SK-N-SH (cell line): ENCODE measurements around the gene FSIP1. TPM values are rescaled to one million over a fixed set of nuclear protein-coding genes. Genes with fewer than 3 reads are reported as not detected.
A peak's percentile ranks its signal among the peaks of the same experiment; 100 is the strongest.

Experiments
- CTCF ChIA-PET: fragments of 300-600, 350-600 bp; formaldehyde crosslinking; extraction: SDS; loops from one replicate; lab custom pipeline; 2021; lab: Yijun Ruan, JAX
- POLR2A ChIA-PET: fragments of 350-600 bp; sonication (Branson Sonifier 250); formaldehyde crosslinking; extraction: SDS; loops from one replicate; lab custom pipeline; 2020; ENCODE audit warnings: antibody characterized with exemption, inconsistent platforms; lab: Yijun Ruan, JAX
- DNase-seq: peaks from one replicate; pipeline ENCODE4 v3.0.0; 2012
- H2AFZ ChIP-seq: fragments of 200-600 bp; sonication (generic); 2 replicates; pipeline ENCODE4 v1.8.1; 2016; ENCODE audit warnings: antibody characterized with exemption, mild to moderate bottlenecking, low read depth
- H3F3A ChIP-seq: fragments of 200-600 bp; sonication (generic); replicated peaks from 2 replicates; pipeline ENCODE3; 2016; ENCODE audit warnings: antibody characterized with exemption, mild to moderate bottlenecking; ENCODE audit not compliant: insufficient read depth
- H3K27ac ChIP-seq, 2 experiments: fragments of 200-500 bp in 1 of 2; fragments of 200-600 bp in 1 of 2; sonication (Bioruptor generic) in 1 of 2; sonication (generic), shearing (Covaris generic) in 1 of 2; 2 replicates each; pipeline versions ENCODE4 v1.5.1 to v1.6.1; 2014 to 2016; ENCODE audit warnings: low read depth in 2 of 2, inconsistent platforms in 1 of 2, low read length in 1 of 2, mild to moderate bottlenecking in 1 of 2, mixed read lengths in 1 of 2
- H3K27me3 ChIP-seq: fragments of 200-600 bp; sonication (generic), shearing (Covaris generic); 2 replicates; pipeline ENCODE4 v1.6.1; 2016; ENCODE audit warnings: mixed run types; ENCODE audit not compliant: insufficient read depth
- H3K36me3 ChIP-seq, 2 experiments: fragments of 200-500 bp in 1 of 2; fragments of 200-600 bp in 1 of 2; sonication (Bioruptor generic) in 1 of 2; sonication (generic) in 1 of 2; replicated peaks in 1 of 2; 2 replicates each; pipeline versions ENCODE3 to v1.5.1; 2014 to 2016; ENCODE audit warnings: low read length in 1 of 2, mild to moderate bottlenecking in 1 of 2; ENCODE audit not compliant: insufficient read depth in 2 of 2, control insufficient read depth in 1 of 2
- H3K4me1 ChIP-seq, 2 experiments: fragments of 200-500 bp in 1 of 2; fragments of 200-600 bp in 1 of 2; sonication (Bioruptor generic) in 1 of 2; sonication (generic), shearing (Covaris generic) in 1 of 2; 2 replicates each; pipeline versions ENCODE4 v1.5.1 to v1.6.1; 2014 to 2016; ENCODE audit warnings: low read depth in 1 of 2, low read length in 1 of 2, mixed run types in 1 of 2; ENCODE audit not compliant: insufficient read depth in 2 of 2, control insufficient read depth in 1 of 2
- H3K4me2 ChIP-seq: fragments of 200-600 bp; sonication (generic), shearing (Covaris generic); 2 replicates; pipeline ENCODE4 v1.6.1; 2017; ENCODE audit warnings: mixed run types
- H3K4me3 ChIP-seq, 2 experiments: fragments of 200-500 bp in 1 of 2; fragments of 200-600 bp in 1 of 2; sonication (Bioruptor generic) in 1 of 2; sonication (generic), shearing (Covaris generic) in 1 of 2; 2 replicates each; pipeline versions ENCODE4 v1.5.1 to v1.8.1; 2014 to 2016; ENCODE audit warnings: low read depth in 2 of 2, inconsistent platforms in 1 of 2, low read length in 1 of 2, mild to moderate bottlenecking in 1 of 2, mixed read lengths in 1 of 2, moderate library complexity in 1 of 2
- H3K79me2 ChIP-seq: fragments of 200-600 bp; sonication (generic); 2 replicates; pipeline ENCODE4 v1.8.1; 2017; ENCODE audit warnings: mild to moderate bottlenecking; ENCODE audit not compliant: insufficient read depth
- H3K9ac ChIP-seq: fragments of 200-600 bp; sonication (generic); 2 replicates; pipeline ENCODE4 v1.6.1; 2017; ENCODE audit warnings: mixed run types
- H3K9me2 ChIP-seq: fragments of 200-600 bp; sonication (generic); 2 replicates; pipeline ENCODE4 v1.6.1; 2017; ENCODE audit warnings: mixed run types
- H3K9me3 ChIP-seq: fragments of 200-600 bp; sonication (generic); 2 replicates; pipeline ENCODE4 v1.6.1; 2017; ENCODE audit warnings: mixed run types, mild to moderate bottlenecking, moderate library complexity
- H4K20me1 ChIP-seq: fragments of 200-600 bp; sonication (generic); 2 replicates; pipeline ENCODE4 v1.6.1; 2017; ENCODE audit warnings: mild to moderate bottlenecking, mixed run types; ENCODE audit not compliant: insufficient read depth
- EP300 ChIP-seq, 2 experiments: IDR thresholded peaks; 2 replicates each; pipeline versions ENCODE4 v1.4.0 to v1.6.1; 2012; ENCODE audit warnings: borderline replicate concordance in 1 of 2, low read depth in 1 of 2, low read length in 1 of 2
- FOSL2 ChIP-seq: IDR thresholded peaks from 2 replicates; pipeline ENCODE4 v1.4.0; 2012; ENCODE audit warnings: low read depth, mild to moderate bottlenecking, moderate library complexity, borderline replicate concordance
- FOXM1 ChIP-seq: IDR thresholded peaks from 2 replicates; pipeline ENCODE4 v1.4.0; 2012; ENCODE audit warnings: low read depth, mild to moderate bottlenecking
- NFIC ChIP-seq: IDR thresholded peaks from 2 replicates; pipeline ENCODE4 v1.4.0; 2012; ENCODE audit warnings: borderline replicate concordance
- NRF1 ChIP-seq: IDR thresholded peaks from 2 replicates; pipeline ENCODE4 v1.6.1; 2012; ENCODE audit warnings: low read depth, mild to moderate bottlenecking, low read length
- PBX3 ChIP-seq: IDR thresholded peaks from 2 replicates; pipeline ENCODE4; 2012
- POLR2AphosphoS5 ChIP-seq: IDR thresholded peaks from 2 replicates; pipeline ENCODE4 v1.6.1; 2012; ENCODE audit warnings: low read depth, low read length
- RFX5 ChIP-seq: IDR thresholded peaks from 2 replicates; pipeline ENCODE4 v1.6.1; 2012; ENCODE audit warnings: mild to moderate bottlenecking, improper control_type of control experiment, low read length
- RXRA ChIP-seq: IDR thresholded peaks from 2 replicates; pipeline ENCODE4 v1.4.0; 2012; ENCODE audit warnings: low read depth, mild to moderate bottlenecking, borderline replicate concordance
- TCF12 ChIP-seq: IDR thresholded peaks from 2 replicates; pipeline ENCODE4 v1.4.0; 2012
- TEAD4 ChIP-seq: IDR thresholded peaks from 2 replicates; pipeline ENCODE4 v1.4.0; 2012; ENCODE audit warnings: mild to moderate bottlenecking, borderline replicate concordance; ENCODE audit not compliant: insufficient read depth
- YY1 ChIP-seq: IDR thresholded peaks from 2 replicates; pipeline ENCODE4 v1.4.0; 2012; ENCODE audit warnings: low read depth, mild to moderate bottlenecking
- ZBTB33 ChIP-seq: IDR thresholded peaks from 2 replicates; pipeline ENCODE4 v1.4.0; 2012; ENCODE audit warnings: low read depth, borderline replicate concordance
- WGBS: methylation state at CpG from one replicate; pipeline ENCODE4 v1.1.6; 2017; ENCODE audit warnings: low lambda C conversion rate; 5-methylcytosine and 5-hydroxymethylcytosine counted together
- polyA plus RNA-seq, 3 experiments: library from polyadenylated mRNA; depleted of rRNA; stranded (reverse); fragments of >200 nt; gene quantifications; 2 replicates each; pipeline ENCODE4 v1.2.3, GENCODE V29; 2012
- TF ChIP-seq, protein P1 (sequence below): fragments of 150-350 bp; IDR thresholded peaks from 2 replicates; pipeline ENCODE4 v1.6.1; 2016; ENCODE audit warnings: mild to moderate bottlenecking, low read depth, low read length
- TF ChIP-seq, protein P2 (sequence below): fragments of 150-350 bp; IDR thresholded peaks from 2 replicates; pipeline ENCODE4 v1.6.1; 2017; ENCODE audit warnings: antibody characterized with exemption, low read length, low read depth, borderline replicate concordance
- TF ChIP-seq, protein P3 (sequence below): IDR thresholded peaks from 2 replicates; pipeline ENCODE4 v1.4.0; 2012; ENCODE audit warnings: low read depth

The FSIP1 gene
- polyA plus RNA-seq, 1 of the 3 experiments (the other 2 are of a cell fraction), result 0.43 TPM

DNA sequence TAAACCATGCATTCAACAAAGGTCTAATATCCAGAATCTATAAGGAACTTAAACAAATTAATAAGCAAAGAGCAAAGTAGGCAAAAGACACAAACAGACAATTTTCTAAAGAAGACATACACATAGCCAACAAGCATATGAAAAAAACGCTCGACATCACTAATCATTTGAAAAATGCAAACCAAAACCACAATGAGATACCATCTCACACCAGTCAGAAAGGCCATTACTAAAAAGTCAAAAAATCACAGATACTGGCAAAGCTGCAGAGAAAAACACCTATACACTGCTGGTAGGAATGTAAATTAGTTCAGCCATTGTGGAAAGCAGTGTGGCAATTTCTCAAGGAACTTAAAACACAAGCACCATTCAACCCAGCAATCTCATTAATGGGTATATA lies 53.8 kb downstream of the FSIP1 start (continued):
- TF ChIP-seq, protein P1, sequence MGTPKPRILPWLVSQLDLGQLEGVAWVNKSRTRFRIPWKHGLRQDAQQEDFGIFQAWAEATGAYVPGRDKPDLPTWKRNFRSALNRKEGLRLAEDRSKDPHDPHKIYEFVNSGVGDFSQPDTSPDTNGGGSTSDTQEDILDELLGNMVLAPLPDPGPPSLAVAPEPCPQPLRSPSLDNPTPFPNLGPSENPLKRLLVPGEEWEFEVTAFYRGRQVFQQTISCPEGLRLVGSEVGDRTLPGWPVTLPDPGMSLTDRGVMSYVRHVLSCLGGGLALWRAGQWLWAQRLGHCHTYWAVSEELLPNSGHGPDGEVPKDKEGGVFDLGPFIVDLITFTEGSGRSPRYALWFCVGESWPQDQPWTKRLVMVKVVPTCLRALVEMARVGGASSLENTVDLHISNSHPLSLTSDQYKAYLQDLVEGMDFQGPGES, result no peak
- TF ChIP-seq, protein P2, sequence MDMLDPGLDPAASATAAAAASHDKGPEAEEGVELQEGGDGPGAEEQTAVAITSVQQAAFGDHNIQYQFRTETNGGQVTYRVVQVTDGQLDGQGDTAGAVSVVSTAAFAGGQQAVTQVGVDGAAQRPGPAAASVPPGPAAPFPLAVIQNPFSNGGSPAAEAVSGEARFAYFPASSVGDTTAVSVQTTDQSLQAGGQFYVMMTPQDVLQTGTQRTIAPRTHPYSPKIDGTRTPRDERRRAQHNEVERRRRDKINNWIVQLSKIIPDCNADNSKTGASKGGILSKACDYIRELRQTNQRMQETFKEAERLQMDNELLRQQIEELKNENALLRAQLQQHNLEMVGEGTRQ, result no peak
- no peak for TF ChIP-seq POLR2AphosphoS5

DNA sequence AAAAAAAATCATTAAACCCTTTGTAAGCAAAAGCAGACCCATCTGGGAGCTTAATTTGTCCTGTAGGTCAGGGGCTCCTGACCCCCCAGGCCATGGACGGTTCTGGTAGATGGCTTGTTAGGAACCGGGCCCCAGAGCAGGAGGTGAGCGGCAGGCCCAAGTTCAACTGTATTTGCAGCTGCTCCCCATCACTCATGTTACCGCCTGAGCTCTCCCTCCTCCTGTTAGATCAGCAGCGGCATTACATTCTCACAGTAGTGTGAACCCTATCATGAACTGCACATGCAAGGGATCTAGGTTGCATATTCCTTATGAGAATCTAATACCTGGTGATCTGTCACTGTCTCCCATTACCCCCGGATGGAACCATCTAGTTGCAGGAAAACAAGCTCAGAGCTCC lies 60.7 kb downstream of the FSIP1 start:
- Histone ChIP-seq H4K20me1 (no peaks in the 10 kb centered on the region), H3K4me1 (peaks cover 13% of the 10 kb centered on the region in 2 experiments), H3K4me3 (no peak overlapping the region), H2AFZ (no peak overlapping the region), H3K9me3 (no peaks in the 10 kb centered on the region), H3F3A (peaks cover 26% of the 10 kb centered on the region), H3K79me2 (no peaks in the 10 kb centered on the region), H3K27ac (peak overlapping the region; percentile 86 to 89; a peak in 3 of 4 replicates), H3K9ac (no peak overlapping the region), H3K4me2 (peak overlapping the region; percentile 61; the same call in 1 of the 2 replicates), H3K36me3 (no peaks in the 10 kb centered on the region), H3K9me2 (no peaks in the 10 kb centered on the region), H3K27me3 (no peaks in the 10 kb centered on the region)
- TF ChIP-seq YY1 (no peak), NFIC (no peak)
- CTCF ChIA-PET, result interaction anchor here (1.0 to 1.3 kb wide), 2 partner anchors 8 to 35 kb away, joined by 4 to 8 read pairs; no protein-coding TSS in a partner anchor
- no peak for DNase-seq
- POLR2A ChIA-PET, result no interaction called here
- WGBS, result 98% methylated on average over 6 of the region's 6 CpGs

DNA sequence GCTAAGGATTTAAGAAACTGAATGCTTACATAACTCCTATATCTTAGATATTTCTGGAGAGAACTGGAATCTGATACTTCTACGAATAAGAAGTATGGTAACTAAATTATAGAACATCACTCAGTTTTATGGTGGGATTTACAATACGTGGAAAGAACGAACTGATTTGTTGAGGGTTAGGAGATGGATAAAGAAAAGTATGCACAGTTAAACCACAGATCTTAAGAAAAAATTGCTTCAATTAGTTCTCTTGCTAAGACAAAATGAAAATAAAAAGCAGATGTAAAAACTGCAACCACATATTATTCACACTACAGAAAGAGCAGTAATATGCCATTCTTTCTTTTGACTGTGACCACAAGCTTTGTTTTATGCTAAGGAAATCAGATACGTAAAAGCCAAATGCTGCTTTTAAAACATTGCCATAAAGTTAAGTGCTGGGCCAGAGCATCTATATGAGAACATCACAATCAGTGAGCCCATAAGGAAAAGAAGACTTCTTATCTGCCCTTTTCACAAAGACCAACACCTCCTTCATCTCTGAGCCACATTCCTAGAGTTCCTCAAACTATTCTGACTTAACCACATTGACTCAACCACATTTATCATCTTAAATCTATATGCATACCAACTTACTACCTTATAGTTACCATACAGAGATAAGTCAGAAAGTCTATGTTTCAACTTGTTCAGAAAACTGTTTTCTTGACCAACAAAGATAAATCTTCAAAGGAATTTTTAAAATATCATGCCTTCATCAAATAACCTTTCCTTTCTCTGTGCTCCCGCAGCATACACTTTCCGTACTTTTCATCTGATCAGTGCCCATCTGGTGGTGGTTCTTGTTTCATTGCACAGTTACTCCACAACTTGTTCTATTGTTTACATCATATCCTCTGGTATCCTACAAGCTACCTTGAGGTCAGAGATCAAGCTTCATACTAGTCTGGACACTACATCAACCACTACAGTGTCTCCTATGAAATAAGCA lies 61.7 kb downstream of the FSIP1 start:
- Histone ChIP-seq H2AFZ (peak overlapping the region; percentile 58; the same call in 1 of the 2 replicates), H3K36me3 (no peaks in the 10 kb centered on the region), H3F3A (peaks cover 26% of the 10 kb centered on the region), H3K4me2 (peak overlapping the region; percentile 61; the same call in 1 of the 2 replicates), H3K79me2 (no peaks in the 10 kb centered on the region), H3K27ac (peak overlapping the region; percentile 86 to 89; a peak in 3 of 4 replicates), H3K9ac (peak overlapping the region; percentile 49; the same call in 1 of the 2 replicates), H3K27me3 (no peaks in the 10 kb centered on the region), H3K4me3 (no peak overlapping the region; a peak in 1 of 4 replicates), H3K4me1 (peaks cover 13% of the 10 kb centered on the region in 2 experiments), H3K9me2 (no peaks in the 10 kb centered on the region), H3K9me3 (no peaks in the 10 kb centered on the region), H4K20me1 (no peaks in the 10 kb centered on the region)
- no peak for DNase-seq
- 25% methylated on average over 6 of the region's 6 CpGs for WGBS
- TF ChIP-seq TCF12 (peak; percentile 89), NFIC (peak; percentile 55; the same call in 1 of the 2 replicates), TEAD4 (peak; percentile 77), EP300 (IDR thresholded peaks at IDR 0.05; ENCODE audit: borderline replicate concordance in 1 of 2, low read depth in 1 of 2, low read length in 1 of 2) (peak in 1 of 2 experiments; percentile 56; a peak in 2 of 4 replicates), ZBTB33 (no peak), FOXM1 (peak; percentile 80; the same call in 1 of the 2 replicates), RXRA (0 out of 2 replicates have a peak, but pooled peaks have one; percentile 14), NRF1 (no peak), FOSL2 (peak; percentile 7; the same call in 1 of the 2 replicates), POLR2AphosphoS5 (peak; percentile 60; the same call in 1 of the 2 replicates), PBX3 (peak; percentile 79), RFX5 (no peak)
- TF ChIP-seq, protein P3, sequence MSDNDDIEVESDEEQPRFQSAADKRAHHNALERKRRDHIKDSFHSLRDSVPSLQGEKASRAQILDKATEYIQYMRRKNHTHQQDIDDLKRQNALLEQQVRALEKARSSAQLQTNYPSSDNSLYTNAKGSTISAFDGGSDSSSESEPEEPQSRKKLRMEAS, result peak; percentile 6; the same call in 1 of the 2 replicates
- ChIA-PET CTCF (interaction anchor here (0.9 to 1.9 kb wide), 3 partner anchors 20 to 36 kb away, joined by 3 to 16 read pairs (median 8); no protein-coding TSS in a partner anchor), POLR2A (no interaction called here)
